Myocyte (in vitro differentiated cells): ENCODE data around the gene TBX3. TPM values are rescaled to one million over a fixed set of nuclear protein-coding genes. Genes with fewer than 3 reads are reported as not detected.

Experiments
- DNase-seq: peaks from one replicate; pipeline ENCODE4 v3.0.0-alpha.2; 2012; ENCODE audit warnings: low read depth
- total RNA-seq: library from RNA; depleted of rRNA; stranded (reverse); fragments of >200 nt; gene quantifications from 2 replicates; pipeline ENCODE4 v1.2.3, GENCODE V29; 2014

TBX3 gene
- total RNA-seq, 1 donor from 2014 or later, result 8.8 TPM

- DNase-seq, result no peak
Observed at GRCh38 chr12:114636723-114637480, 47.1 kb downstream of the TBX3 start.

GRCh38 chr12:114631242-114631641, 52.7 kb downstream of the TBX3 start:
- DNase-seq, result no peak

- no peak for DNase-seq
Observed at GRCh38 chr12:114628199-114628598, 55.8 kb downstream of the TBX3 start.

- no peak for DNase-seq
Observed at GRCh38 chr12:114627393-114627792, 56.6 kb downstream of the TBX3 start.

GRCh38 chr12:114625294-114625851, 58.6 kb downstream of the TBX3 start:
- DNase-seq, result peak; percentile 58

GRCh38 chr12:114623737-114624136, 60.2 kb downstream of the TBX3 start:
- DNase-seq, result no peak
